Activated CD8-positive, alpha-beta memory T cell treated with anti-CD3 and anti-CD28 coated beads, Interleukin-2, amount 50 U/mL, for 1 hour (primary cell): ENCODE results near the gene ATG4A.

Source experiments
- DNase-seq: peaks from one replicate; pipeline ENCODE4 v3.0.0-alpha.2; 2020; ENCODE audit errors: extremely low read depth

ATG4A gene

GRCh38 chrX:108122748-108123147, 31.2 kb downstream of the ATG4A start:
- no peak for DNase-seq

- no peak for DNase-seq
Measured at GRCh38 chrX:108123591-108124366, 32.2 kb downstream of the ATG4A start.

GRCh38 chrX:108126661-108127060, 35.1 kb downstream of the ATG4A start:
- no peak for DNase-seq

GRCh38 chrX:108127152-108127551, 35.6 kb downstream of the ATG4A start:
- no peak for DNase-seq

- no peak for DNase-seq
Measured at GRCh38 chrX:108130889-108131288, 39.3 kb downstream of the ATG4A start.

- no peak for DNase-seq
Measured at GRCh38 chrX:108131471-108131870, 39.9 kb downstream of the ATG4A start.

GRCh38 chrX:108132034-108132433, 40.5 kb downstream of the ATG4A start:
- DNase-seq = no peak

GRCh38 chrX:108132876-108133275, 41.3 kb downstream of the ATG4A start:
- DNase-seq = no peak

- no peak for DNase-seq
Measured at GRCh38 chrX:108134724-108135123, 43.1 kb downstream of the ATG4A start.

GRCh38 chrX:108138814-108139702, 47.5 kb downstream of the ATG4A start:
- DNase-seq = no peak

- no peak for DNase-seq
Measured at GRCh38 chrX:108148524-108148923, 56.9 kb downstream of the ATG4A start.

GRCh38 chrX:108156082-108156481, 64.5 kb downstream of the ATG4A start:
- DNase-seq = no peak

- DNase-seq = no peak
Measured at GRCh38 chrX:108156934-108157466, 65.4 kb downstream of the ATG4A start.

GRCh38 chrX:108157628-108158027, 66.0 kb downstream of the ATG4A start:
- DNase-seq = no peak

GRCh38 chrX:108159028-108159670, 67.6 kb downstream of the ATG4A start:
- no peak for DNase-seq

GRCh38 chrX:108160309-108160708, 68.7 kb downstream of the ATG4A start:
- DNase-seq = no peak

- DNase-seq = no peak
Measured at GRCh38 chrX:108162265-108162664, 70.7 kb downstream of the ATG4A start.

- no peak for DNase-seq
Measured at GRCh38 chrX:108163333-108164082, 71.9 kb downstream of the ATG4A start.

- DNase-seq = no peak
Measured at GRCh38 chrX:108165383-108166111, 74.0 kb downstream of the ATG4A start.

GRCh38 chrX:108167211-108167872, 75.8 kb downstream of the ATG4A start:
- no peak for DNase-seq
